HG03064 (cell line): ENCODE data around the gene WWOX.

Experiments
- ATAC-seq: cut with Tn5 transposase; IDR thresholded peaks from one replicate; pipeline ENCODE4 v1.9.1; 2021; ENCODE audit warnings: low read depth; ENCODE audit not compliant: unreplicated experiment

WWOX gene

DNA sequence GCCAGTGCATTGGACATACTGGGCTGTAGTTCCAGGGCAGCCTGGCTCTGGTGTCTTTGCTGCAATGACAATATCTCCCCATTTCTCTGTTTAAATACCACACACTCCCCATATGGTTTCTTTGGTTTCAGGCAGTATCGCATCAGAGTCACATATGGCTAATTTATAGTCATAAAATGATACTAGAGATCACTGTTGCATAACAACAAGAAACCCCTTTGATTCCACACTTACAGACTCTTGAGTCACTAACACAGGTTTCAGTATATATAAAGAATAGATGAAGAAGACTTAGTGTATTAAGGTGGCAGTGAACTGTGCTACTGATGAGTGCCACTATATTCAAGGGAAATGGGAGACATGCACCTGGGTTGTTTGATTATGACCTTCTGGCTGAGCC lies 281.6 kb downstream of the WWOX start:
- no peak for ATAC-seq

DNA sequence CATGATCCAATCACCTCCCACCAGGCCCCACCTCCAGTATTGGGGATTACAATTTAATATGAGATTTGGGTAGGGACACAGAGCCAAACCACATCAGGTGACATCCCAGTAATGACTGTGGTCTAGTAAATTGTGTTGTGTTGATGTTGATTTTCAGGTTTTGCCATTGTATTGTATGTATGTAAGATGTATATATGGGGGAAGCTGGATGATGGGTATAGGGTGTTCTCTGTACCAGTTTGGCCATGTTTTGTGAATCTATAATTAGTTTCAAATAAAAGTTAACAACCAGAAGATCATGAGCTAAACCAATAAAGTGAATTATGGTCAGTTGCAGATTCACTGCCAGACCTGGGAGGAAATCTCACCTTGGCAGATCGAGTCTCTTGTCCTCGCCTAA lies 283.7 kb downstream of the WWOX start:
- no peak for ATAC-seq

DNA sequence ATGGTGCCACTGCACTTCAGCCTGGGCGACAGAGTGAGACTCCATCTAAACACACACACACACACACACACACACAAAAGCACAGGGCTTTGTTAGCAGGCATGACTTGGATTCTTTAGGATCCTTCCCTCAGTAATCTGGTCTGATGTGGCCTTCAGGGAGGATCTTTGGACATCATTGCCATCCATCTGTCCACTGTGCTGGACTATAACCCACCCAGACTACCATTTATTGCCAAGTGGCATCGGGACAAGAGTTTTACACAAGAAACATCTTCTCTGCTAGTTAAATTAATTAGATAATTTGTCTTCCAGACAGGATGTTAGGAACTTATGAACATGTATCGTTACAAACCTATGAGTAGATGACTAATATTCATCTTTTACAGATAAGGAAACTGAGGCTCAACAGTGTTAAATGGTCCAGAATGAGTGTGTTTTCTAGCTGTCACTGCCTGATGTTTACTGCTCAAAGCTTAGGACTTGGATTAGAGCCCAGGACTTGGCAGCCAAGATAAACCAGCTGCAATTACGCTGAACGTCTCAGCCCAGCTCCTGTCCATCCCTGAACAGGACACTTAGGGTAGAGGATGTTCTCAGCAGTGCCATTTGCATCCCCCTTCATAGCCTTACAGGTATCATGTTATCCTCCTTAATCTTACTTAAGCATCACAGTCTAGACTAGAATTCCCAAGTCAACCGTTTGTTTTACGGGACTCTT lies 285.8 kb downstream of the WWOX start:
- no peak for ATAC-seq

DNA sequence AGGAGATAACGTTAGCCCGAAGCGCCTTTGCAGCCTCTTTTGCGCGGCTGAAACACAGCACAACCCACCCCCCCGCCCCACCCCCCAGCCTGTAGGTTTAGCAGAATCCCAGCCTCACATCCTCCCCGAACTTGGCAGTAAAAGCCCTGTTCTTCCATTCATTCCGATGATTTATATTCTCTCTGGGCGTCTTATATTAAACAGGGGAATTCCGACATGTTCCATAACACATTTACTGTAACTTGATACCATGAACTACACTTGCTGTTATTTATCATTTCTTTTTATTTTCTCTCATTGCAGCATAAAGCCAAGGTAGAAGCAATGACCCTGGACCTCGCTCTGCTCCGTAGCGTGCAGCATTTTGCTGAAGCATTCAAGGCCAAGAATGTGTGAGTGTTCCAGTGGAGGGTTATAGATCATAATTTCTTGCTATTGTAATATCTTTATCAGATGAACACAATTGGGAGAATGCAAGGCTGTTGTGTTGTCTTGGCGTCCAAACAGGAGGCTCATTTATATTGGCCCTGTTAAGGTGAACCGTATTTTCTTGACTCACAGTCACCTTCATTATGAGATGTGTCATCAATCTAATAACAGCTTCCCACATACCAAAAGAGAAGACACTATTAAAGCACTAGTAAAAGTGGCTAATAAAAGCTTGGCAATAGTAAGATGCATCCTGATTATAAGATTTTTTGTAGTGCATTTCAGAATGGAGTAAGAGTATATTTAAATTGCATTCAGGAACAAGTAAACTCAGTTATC lies 287.3 kb downstream of the WWOX start:
- no peak for ATAC-seq

DNA sequence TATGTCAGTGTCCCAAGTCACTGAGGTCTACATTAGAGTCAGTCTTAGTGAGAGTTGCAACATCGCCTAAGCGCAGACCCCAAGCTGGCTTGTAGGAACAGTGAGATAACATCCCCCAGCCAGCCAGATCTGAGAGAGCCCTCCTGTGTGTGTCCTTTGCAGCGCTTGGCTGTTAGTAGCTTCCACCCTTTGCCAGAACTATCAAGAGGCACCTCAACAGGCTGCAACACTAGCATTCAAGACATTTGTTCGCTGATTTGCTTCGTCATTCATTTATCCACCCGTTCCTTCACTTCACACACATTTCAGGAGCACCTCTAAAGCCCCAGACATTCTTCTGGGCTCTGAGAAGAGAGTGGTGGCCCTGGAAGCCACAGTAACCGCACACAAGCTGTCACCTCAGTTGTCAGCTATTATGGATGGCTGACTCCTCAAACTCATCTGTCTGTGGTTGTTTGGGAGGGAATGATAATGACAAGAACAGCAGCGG lies 289.6 kb downstream of the WWOX start:
- ATAC-seq, result no peak

DNA sequence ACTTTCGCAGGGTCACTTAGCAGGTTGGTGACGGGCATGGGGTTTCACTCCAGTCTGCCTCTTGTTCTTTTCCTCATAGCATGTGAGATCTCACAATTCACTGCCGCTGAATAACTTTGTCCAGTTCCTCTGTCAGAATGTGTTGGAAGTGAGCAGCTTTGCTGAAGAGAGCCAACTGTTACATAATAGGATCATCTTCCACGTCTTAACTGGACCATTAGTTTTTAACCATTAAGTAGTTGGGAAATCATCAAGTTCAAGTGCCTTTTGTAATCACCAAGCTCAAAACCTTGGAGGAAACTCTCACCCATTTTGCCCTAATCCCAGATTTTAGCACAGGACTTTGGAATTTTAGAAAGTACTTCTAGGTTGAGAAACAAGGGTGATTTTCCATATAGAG lies 290.6 kb downstream of the WWOX start:
- no peak for ATAC-seq

DNA sequence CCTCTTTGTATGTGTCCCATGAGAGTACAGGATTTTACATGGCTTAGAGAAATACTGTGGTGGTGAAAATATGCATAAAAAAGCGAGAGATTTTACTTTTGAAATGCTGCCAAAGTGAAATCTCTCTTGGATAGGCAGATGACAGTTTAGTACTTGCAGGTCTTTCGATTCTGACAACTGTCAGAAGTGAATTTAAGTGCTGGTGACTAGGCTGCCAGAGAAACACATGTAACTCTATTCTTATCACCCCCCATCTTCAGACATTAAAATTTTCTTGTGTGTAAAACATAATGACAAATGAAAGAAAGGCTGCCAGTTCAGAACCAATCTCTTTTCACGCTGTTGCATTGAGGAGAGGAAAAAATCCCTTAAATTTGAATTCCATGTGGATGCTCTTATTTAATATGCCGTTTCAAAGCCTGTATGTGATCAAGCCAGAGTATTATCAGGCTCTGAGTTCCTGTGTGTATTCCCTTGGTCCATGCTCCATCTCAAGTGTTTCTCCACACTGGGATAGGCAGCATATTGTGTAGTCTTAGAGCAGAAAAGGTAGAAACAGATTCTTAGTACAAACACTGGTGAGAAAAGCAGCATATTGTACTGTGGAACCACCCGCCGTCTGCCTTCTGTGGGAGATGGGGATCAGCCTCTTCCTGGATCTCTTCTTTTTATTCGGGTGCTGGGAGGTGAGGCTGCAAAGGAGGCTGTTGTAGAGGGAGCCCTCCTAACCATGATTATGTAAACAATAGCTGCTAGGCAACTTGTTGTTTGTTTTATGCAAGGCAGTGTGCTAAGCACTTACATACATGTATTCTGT lies 291.3 kb downstream of the WWOX start:
- no peak for ATAC-seq

DNA sequence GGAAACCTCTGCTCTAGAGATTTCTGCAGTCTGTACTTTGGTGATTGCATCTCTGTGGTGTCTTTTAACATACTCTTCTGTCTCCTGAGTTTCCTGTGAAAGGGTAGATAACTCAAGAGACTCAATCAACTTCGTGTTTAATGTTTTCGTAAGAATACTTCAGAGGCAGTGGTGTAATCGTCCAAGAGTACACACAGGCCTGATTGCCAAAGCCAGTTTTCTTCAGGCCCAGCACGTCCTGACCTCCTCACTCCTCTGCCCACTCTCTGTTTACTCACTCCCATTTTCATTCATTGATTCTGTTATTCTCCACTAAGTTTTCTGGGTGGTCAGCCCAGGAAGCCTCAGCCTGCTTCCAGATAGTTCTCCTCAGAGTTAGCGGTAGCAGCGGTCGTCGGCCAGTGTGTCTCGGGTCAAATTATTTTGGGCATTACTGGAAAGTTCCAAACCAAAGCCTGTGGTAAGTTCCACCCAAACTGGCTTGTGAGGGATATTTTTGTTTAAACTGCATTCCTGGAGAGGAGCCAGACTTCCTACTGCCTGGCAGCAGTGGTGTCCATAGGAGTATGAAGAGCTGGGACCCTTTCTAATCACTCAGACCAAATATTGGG lies 293.2 kb downstream of the WWOX start:
- ATAC-seq, result no peak

DNA sequence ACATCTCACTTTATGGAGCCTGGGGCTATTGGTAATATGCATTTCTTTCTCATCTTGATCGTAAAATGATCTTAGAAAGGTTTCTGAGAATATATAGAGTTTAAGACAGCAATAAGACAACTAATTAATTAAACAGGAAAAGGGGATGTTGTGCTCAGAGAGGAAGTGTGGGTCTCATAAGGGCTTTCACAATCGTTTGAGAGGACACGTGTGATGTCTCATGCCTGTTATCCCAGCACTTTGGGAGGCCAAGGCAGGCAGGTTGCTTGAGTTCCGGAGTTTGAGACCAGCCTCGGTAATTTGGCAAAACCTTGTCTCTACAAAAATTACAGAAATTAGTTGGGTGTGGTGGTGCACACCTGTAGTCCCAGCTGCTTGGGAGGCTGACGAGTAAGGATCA lies 295.6 kb downstream of the WWOX start:
- no peak for ATAC-seq

DNA sequence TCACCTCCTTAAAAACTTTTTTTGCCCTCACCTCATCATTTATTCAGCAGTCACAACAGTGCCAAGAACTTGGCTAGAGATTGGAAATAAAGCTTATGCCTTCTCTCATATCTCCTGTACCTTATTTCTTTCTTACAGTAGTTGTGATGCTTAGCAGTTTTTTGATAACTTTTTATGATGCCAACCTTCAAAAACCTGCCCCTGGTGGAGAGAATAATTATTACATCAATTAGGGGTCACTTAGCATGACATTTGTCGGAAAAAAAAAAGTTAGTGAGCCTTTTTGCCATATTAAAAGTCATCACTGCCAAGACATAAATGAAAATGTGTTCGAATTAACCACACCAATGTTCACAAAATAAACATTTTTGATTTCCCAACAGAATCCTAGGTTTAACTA lies 296.6 kb downstream of the WWOX start:
- ATAC-seq, result no peak

DNA sequence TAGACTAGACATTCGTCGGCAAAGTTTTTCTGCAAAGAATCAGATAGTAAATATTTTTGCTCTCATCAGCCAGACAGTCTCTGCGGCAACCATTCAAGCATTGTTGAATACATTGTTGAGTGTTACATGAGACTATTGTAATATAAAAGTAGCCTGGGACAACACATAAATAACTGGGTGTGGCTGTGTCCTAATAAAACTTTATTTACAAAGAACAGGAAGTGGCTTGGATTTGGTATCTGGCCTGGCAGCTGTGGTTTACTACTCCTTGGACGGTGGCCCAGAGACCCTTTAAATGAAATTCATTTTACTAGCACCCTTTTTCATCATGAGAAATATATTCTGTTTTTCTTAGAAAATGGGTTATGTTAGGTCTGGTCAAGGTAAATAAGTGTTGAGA lies 297.2 kb downstream of the WWOX start:
- no peak for ATAC-seq

DNA sequence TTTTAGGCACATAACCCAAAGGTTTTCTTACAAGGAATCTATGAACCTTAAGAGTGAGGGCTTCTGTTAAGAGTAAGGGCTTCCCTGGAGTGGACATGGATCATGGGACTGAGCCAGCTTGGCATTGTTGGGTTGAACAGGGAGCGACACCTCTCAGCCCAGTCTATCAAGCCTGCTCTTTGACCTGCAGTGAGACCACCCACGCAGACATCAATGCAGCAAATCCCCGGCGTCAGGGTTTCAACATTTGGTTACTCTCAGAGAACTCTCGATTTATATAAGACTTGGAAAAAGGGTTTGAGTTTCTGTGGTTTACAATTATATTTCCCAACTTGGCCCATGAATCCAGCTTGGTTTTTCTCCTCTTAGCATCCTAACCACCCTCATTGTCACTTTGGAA lies 299.9 kb downstream of the WWOX start:
- ATAC-seq, result no peak

DNA sequence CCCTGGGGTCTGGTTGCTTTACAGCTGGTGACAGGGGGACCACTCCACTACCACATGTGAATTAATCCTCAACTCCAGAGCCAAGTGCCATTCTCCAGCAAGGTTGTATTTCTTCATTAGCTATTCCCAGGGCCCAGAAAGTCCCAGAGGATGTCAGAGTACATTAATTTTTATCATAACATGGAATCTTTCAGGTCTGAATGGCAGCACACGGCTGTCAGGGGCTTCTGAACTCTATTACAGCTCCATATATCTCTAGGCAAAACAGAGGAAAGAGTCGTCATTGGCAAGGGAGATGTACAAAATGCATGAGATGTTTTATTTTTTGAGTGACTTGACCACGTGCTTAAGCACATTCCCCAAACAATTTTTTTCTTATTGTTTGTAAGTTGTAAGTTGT lies 303.4 kb downstream of the WWOX start:
- ATAC-seq, result no peak

DNA sequence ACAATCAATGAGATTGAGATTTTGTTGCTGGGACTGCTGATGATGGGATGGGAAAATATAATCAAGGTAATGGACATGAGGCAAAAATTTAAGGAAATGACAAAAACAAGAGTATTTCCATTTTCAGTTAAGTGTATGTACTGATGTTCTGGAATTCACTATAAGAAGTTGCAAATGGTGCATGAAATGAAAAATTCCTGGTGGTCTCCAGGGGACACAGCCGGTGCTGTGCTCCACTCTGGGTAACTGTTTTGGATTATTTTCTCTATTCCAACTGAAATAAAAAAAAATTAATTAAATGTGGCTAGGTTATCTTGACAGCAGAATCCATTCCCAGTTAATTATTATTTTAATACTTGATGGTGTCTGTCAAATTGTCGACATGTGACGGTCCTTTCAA lies 305.6 kb downstream of the WWOX start:
- no peak for ATAC-seq

DNA sequence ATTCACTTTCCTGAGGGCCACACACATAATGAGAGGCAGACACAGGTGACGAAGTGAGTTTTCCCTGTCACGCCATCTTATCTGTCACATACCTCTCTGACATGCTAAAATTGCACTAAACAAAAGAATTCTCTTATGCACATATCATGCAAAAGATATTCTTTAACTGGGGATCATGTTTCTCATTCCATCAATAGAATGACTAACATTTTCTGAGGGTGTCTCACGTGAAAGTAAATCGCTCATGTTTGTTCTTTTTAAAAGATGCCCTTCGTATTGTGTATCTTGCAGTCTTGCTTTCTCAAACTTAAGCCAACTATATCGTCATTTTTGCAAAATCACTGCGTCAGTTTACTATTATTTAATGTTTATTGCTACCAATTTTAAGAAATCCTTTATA lies 306.4 kb downstream of the WWOX start:
- no peak for ATAC-seq

DNA sequence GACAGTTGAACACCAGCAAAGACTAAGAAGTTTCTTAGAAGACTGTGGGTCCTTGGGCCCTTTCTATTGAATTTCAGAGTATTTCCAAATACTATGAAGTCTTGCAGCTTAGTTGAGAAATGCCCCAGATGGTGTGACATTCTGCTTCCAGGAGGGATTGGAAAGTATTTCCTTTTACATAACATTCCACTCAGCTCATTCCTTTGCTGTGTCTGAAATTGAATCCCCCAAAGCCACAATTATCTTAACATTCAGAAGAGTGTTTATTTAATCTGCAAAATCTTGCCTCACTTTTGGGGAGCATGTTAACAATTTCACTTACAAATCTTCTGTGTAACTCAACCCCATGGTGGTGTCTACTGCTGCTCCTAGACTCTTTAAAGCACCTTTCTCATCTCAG lies 307.7 kb downstream of the WWOX start:
- ATAC-seq, result no peak

DNA sequence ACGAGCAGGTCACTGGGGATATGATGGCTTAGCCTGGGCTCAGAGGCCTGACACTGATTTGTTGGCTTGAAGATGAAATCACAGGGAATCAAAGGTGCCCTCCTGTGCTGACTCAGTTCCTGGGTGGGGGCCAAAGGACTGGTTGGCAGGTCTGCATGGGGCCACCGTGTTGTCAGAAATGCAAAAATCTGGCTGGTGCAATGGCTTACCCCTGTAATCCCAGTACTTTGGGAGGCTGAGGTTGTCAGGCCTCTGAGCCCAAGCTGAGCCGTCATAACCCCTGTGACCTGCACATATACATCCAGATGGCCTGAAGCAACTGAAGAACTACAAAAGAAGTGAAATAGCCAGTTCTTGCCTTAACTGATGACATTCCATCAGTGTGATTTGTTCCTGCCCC lies 314.2 kb downstream of the WWOX start:
- ATAC-seq, result no peak

DNA sequence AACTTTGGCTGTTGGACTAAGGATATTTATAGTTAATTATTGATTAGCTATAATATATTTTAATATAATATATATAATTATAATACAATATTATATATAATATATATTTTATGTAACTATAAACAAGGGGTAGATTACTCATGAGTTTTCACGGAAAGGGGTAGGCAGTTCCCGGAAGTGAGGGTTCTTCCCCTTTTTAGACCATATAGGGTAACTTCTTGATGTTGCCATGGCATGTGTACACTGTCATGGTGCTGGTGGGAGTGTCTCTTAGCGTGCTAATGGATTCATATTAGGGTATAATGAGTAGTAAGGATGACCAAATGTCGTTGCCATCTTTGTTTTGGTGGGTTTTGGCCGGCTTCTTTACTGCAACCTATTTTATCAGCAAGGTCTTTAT lies 315.6 kb downstream of the WWOX start:
- no peak for ATAC-seq

DNA sequence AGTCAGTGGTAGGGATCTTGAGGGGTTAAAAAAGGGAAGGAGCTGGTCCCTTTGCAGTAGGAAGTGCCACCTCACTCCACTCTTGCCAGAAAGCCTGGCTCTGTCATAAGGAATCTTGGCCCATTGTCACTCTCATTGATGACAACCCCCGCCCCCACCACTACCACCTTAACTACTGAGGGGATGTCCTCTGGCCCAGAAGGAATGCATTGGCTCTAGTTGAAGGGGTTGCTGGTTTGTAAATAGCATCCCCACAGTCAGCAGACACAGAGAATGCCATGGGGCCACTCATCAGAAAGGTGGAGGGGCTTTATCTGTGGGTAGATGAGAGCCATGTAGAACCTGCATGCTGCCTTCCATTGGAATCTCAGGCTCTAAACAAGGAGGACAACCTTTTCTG lies 316.2 kb downstream of the WWOX start:
- ATAC-seq, result no peak

DNA sequence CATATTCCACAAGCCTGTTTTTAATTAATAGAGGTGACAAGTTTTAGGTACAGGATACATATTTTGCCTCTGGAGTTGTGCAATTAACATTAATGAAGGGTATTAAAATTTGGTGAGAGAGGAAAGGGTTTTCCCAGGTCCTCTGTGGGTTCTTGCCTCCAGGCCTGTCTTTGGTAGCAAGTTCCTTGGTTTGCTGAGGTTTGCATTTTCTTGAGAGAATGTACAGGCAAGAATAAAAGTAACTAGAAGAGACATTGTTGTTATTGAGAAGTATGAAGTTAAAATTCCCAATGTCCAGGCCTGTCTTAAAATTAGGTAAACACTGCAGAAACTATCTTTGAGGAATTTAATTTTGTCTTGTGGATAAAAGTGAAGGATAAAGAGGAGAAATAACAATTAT lies 316.9 kb downstream of the WWOX start:
- no peak for ATAC-seq

DNA sequence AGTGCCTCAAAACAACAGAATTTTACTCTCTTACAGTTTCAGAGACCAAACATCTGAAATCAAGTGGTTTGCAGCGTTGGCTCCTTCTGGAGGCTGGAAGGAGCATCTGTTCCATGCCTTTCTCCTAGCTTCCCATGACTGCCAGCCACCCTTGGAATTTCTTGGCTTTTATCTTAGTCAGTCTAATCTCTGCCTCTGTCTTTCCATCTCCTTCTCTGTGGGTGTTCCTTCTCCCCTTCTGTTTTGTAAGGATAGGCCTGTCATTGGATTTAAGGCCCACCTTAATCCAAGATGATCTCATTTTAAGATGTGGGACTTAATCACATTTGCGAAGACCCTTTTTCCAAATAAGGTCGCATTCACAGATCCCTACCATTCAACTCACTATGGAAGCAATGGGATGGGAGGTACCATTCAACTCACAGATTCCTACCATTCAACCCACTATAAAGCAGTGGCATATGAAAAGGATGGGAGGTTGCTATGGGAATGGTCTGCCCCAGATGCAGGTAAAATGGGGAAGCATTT lies 321.8 kb downstream of the WWOX start:
- ATAC-seq, result no peak
